ENCODE measurements around the gene TANGO2. TPM values are rescaled to one million over a fixed set of nuclear protein-coding genes. Genes with fewer than 3 reads are reported as not detected.

Gene TANGO2
- total and polyA plus RNA-seq, 9 of the 15 experiments (the other 6 are each of a cell fraction or from before 2014, with no cell fraction given) = 15.5 to 94.9 (median 70.1) TPM

GRCh38 chr22:20079745-20080444, 59.0 kb downstream of the TANGO2 start, which contains the start of gene DGCR8 (continued):
- TF ChIP-seq FOS (IDR thresholded peaks at IDR 0.05; ENCODE audit: extremely low read depth, insufficient read length) (no peak), JUNB (CRISPR knock-in tag; conservative IDR thresholded peaks at IDR 0.05) (0 out of 2 replicates have a peak, but pooled peaks have one; percentile 24), RNF219 (CRISPR knock-in tag; IDR thresholded peaks at IDR 0.05) (peak; percentile 90; the same call in 1 of the 2 replicates), ZNF217 (CRISPR knock-in tag; IDR thresholded peaks at IDR 0.05) (no peak), NR2F6 (CRISPR knock-in tag; IDR thresholded peaks at IDR 0.05) (peak; percentile 88), USF1 (CRISPR knock-in tag; IDR thresholded peaks at IDR 0.05) (no peak), SLC30A9 (CRISPR knock-in tag; IDR thresholded peaks at IDR 0.05) (peak; percentile 53; the same call in 1 of the 2 replicates), SFPQ (IDR thresholded peaks at IDR 0.05; ENCODE audit: low read depth, low read length) (no peak), GTF2E2 (tag; IDR thresholded peaks at IDR 0.05) (no peak), KDM1A (IDR thresholded peaks at IDR 0.05) (no peak), TSC22D4 (tag; IDR thresholded peaks at IDR 0.05) (no peak), SMAD4 (CRISPR knock-in tag; conservative IDR thresholded peaks at IDR 0.05) (peak; percentile 98), GTF2B (IDR thresholded peaks at IDR 0.05; ENCODE audit: extremely low read depth, insufficient read length) (no peak), TBL1XR1 (IDR thresholded peaks at IDR 0.05; ENCODE audit: low read length in 2 of 2) (peak in 1 of 2 experiments; percentile 74; a peak in 2 of 4 replicates), TARDBP (IDR thresholded peaks at IDR 0.05) (no peak), ZNF518B (CRISPR knock-in tag; IDR thresholded peaks at IDR 0.05) (no peak)

All from K562 (cell line).